ENCODE results near the gene KLC1. TPM values are rescaled to one million over a fixed set of nuclear protein-coding genes. Genes with fewer than 3 reads are reported as not detected.

Gene KLC1
- total RNA-seq, 2 donors from 2014 or later: 78.1 to 112 TPM

DNA sequence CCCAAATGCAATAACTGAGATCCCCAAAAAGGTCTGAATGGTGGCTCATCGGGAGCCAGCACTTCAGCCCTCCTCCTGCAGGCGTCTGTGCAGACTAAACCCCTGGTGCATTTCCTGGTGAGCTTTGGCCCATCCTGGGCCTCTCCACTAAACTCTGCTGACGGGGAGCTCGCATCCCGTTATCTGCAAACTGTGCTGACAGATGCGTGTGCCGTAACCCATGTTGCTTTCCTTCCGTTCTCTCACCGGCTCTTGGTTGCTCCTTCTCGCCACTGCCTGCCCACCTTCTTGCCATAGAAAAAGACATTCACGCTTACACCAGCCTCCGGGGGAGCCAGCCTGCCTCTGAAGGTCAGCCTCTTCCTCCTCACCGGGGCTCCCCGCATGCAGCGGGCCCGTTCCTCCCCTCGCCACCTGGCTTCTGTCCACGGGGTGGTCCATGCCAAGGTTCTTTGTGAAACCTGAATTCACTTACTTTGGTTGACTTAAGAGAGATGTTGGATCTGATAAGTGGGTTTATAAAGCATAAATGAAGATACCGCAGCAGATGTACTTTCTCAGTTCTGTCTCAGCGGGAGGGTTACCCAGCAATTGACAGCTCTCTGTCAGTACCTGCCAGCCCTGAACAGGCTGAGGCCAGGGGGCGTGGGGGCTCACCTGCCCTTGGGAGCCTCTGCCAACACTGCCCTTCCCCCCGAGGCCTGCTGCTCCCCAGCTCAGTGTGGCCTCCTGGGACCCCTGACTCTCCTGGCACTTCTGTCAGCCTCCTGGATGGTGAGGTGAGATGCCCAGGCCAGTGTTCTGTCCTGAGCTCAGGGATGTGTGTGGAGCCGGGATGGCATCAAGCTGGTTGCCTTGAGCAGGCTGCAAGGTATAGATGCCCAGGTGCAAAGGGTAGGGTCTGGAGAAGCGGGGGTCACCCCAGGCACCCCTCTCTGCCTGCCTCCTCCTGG lies 100.8 kb downstream of the KLC1 start:
- intact Hi-C loops (cut with DNase I): no loop called here
- no peaks in the 10 kb centered on the region for H3K4me1 ChIP-seq

DNA sequence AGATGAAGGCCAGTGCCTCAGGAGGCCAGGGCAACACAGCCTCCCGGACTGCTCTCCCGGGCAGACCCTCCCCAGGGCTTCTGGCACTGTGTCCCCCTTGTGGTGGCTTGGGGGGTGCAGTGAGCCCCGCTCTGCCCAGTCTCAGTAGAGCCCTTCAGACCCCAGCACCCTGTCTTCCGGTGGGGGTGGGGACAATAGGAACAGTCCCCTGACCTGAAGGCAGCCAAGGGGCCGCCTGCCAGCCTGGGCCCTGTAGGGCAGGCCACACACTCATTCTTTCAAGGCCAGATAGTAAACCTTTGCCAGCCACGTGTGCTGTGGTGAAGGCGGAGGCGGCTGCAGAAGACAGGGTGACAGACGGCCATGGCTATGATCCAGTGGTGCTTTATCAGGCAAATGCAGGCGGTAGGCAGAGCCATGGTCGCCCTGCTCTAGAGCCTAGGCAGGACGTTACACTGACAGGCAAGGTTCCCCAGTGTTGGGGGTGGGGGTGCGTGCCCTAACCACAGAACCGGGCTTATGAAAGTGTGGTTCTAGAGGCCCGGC lies 101.6 kb downstream of the KLC1 start:
- H3K9me3 ChIP-seq: no peaks in the 10 kb centered on the region
- H3K9ac ChIP-seq (ENCODE audit: low read depth in 2 of 2, low read length in 2 of 2): no peak overlapping the region
- peaks cover 7% of the 10 kb centered on the region for H3K36me3 ChIP-seq
- H3K4me1 ChIP-seq: no peaks in the 10 kb centered on the region
- H3K4me3 ChIP-seq: no peak overlapping the region
- DNase-seq: no peak
- TF ChIP-seq, protein P1, sequence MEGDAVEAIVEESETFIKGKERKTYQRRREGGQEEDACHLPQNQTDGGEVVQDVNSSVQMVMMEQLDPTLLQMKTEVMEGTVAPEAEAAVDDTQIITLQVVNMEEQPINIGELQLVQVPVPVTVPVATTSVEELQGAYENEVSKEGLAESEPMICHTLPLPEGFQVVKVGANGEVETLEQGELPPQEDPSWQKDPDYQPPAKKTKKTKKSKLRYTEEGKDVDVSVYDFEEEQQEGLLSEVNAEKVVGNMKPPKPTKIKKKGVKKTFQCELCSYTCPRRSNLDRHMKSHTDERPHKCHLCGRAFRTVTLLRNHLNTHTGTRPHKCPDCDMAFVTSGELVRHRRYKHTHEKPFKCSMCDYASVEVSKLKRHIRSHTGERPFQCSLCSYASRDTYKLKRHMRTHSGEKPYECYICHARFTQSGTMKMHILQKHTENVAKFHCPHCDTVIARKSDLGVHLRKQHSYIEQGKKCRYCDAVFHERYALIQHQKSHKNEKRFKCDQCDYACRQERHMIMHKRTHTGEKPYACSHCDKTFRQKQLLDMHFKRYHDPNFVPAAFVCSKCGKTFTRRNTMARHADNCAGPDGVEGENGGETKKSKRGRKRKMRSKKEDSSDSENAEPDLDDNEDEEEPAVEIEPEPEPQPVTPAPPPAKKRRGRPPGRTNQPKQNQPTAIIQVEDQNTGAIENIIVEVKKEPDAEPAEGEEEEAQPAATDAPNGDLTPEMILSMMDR (IDR thresholded peaks at IDR 0.05): no peak
- intact Hi-C loops (cut with DNase I): no loop called here
- no peak overlapping the region for H3K27ac ChIP-seq
- no peaks in the 10 kb centered on the region for H3K27me3 ChIP-seq

More for the DNA sequence above, 100.8 kb downstream of the KLC1 start:
- TF ChIP-seq, protein P1 (IDR thresholded peaks at IDR 0.05): no peak
- H3K27ac ChIP-seq: no peak overlapping the region
- no peak for DNase-seq
- no peak overlapping the region for H3K4me3 ChIP-seq
- no peak overlapping the region for H3K9ac ChIP-seq (ENCODE audit: low read depth in 2 of 2, low read length in 2 of 2)
- peaks cover 7% of the 10 kb centered on the region for H3K36me3 ChIP-seq
- H3K27me3 ChIP-seq: no peaks in the 10 kb centered on the region
- no peaks in the 10 kb centered on the region for H3K9me3 ChIP-seq

DNA sequence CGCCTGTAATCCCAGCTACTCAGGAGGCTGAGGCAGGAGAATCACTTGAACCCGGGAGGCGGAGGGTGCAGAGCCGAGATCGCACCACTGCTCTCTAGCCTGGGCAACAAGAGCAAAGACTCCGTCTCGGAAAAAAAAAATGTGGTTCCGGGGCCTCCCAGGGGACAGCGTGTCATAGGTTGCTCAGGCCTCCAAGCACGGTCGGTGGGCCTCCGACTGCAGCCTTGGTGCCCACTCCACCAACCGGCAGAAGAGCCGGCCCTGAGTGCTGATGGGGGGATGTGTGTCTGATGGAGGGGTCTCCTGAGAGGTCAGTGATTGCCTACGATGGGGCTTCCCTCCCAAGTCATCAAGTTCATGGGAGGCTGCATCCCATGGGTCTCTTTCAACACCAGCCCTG lies 102.5 kb downstream of the KLC1 start:
- no peak overlapping the region for H3K27ac ChIP-seq
- H3K9ac ChIP-seq (ENCODE audit: low read depth in 2 of 2, low read length in 2 of 2): no peak overlapping the region
- TF ChIP-seq, protein P1 (IDR thresholded peaks at IDR 0.05): no peak
- H3K4me1 ChIP-seq: no peaks in the 10 kb centered on the region
- no peak for DNase-seq
- H3K27me3 ChIP-seq: no peaks in the 10 kb centered on the region
- intact Hi-C loops (cut with DNase I): no loop called here
- peaks cover 7% of the 10 kb centered on the region for H3K36me3 ChIP-seq
- no peaks in the 10 kb centered on the region for H3K9me3 ChIP-seq
- H3K4me3 ChIP-seq: no peak overlapping the region

DNA sequence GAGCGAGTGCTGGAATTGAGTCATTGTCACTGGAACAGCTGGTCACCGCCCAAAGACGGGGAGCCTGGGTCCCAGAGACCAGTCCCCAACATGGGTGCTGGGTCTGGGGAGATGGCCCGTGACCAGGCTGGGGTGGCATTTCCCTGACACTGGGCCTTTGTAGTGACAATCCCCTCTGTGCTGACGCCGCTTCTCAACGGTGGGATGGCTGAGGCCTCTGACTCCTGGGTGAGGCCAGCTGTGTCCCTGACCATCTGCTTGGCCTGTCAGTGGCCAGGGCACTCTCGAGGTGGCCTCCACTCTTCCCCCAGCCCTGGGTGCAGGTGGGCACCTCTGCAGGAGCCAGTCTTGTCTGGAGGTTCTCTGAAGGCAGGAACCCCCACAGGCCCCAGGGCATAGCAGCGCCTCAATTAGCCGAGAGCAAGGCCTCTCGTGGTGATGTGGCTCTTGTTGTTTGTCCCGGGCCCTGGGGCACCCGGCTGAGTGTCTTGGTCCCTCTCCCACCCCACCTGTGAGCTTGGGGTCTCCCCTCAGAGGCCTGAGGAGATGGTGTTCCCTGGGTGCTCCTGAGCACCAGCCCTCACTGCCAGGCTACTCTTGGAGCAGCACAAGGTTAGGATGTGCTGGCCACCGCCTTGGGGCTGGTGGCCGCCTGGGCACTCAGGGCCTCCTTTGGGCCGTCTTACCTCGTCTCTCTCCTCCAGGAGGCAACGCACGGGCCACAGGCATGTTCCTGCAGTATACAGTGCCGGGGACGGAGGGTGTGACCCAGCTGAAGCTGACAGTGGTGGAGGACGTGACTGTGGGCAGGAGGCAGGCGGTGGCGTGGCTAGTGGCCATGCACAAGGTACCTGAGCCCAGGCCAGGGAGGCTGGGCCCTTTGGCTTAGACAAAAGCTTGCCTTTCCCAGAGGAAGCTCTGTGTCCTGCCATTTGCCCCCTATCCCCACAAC lies 103.2 kb downstream of the KLC1 start:
- Histone ChIP-seq H3K9me3 (no peaks in the 10 kb centered on the region), H3K27me3 (no peaks in the 10 kb centered on the region), H3K27ac (no peak overlapping the region), H3K4me1 (no peaks in the 10 kb centered on the region), H3K9ac (ENCODE audit: low read depth in 2 of 2, low read length in 2 of 2) (no peak overlapping the region), H3K36me3 (peaks cover 7% of the 10 kb centered on the region), H3K4me3 (no peak overlapping the region)
- DNase-seq: no peak
- intact Hi-C loops (cut with DNase I): no loop called here
- TF ChIP-seq, protein P1 (IDR thresholded peaks at IDR 0.05): no peak

Data from colonic mucosa (tissue), 4 donors.